ENCODE measurements around the gene RIMS1.

Gene RIMS1

DNA sequence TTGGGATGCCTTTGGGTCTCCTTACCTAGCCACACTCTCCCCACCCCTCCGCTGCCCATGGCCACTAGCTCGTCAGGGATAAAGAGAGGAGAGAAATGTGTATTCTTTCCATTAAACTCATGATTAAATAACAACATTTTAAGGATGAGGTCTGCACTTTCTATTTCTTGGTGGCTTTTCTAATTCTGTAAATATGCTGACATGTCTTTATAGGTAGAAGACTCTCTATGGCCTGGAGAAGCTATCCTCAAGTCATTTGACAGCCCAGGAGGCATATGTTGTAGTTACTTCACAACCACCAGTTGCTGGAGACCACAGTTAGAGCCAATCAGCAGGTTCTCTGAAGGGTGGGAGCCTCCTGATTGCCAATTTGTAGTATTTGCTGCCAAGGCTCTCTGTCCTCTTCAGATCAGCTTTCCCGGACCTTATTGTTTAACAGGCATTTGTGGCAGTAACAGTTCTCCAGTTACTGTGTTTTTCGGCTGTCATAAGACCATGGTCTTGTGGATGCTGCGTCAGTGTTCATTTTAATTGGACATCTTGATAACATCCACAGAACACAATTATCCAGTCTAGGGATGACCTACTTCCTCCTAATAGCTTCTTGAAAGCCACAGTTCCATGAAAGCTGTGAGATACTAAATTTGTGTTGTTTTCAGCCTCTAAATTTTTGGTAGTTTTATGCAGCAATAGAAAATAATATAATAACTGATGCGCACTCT lies 530.6 kb downstream of the RIMS1 start:
- no peak for DNase-seq (ENCODE audit: low read depth)

DNA sequence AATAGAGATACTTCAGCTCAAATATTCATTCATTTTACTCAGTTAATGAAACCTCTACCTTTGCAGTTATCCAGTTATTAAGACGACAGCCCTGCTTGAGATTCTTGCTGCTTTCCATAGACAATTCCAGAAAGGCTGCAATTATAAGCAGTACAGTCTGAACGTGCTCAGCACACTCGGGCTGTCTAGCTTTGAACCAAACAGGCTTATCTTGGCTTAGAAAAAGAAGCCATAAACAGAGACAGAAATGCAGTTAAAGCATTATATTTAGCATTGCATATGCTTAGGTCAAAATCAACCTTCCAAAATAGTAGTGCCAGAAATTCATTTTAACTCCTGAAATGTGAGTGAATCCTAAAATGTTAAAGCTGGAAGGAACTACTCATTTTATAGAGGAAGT lies 531.4 kb downstream of the RIMS1 start:
- DNase-seq (ENCODE audit: low read depth): no peak

DNA sequence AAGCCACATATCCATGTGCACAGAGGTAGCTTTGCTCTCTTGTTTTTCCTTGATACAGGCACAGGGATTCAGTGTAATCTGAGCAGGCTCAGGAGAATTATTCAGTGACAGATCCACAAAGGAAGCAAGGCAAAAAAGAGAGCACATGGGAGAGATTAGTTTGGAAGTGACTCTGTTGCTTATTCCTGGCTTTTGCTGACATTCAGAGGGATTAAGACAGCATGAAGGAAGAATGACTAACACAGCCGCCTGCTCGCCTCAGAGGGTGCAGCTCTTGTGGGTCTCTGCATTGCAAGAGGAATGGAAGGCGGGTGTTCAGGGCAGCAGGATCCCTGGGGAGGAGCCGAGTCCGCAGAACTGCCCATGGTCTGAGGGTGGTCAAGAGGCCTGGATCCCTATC lies 532.1 kb downstream of the RIMS1 start:
- DNase-seq (ENCODE audit: low read depth): no peak

DNA sequence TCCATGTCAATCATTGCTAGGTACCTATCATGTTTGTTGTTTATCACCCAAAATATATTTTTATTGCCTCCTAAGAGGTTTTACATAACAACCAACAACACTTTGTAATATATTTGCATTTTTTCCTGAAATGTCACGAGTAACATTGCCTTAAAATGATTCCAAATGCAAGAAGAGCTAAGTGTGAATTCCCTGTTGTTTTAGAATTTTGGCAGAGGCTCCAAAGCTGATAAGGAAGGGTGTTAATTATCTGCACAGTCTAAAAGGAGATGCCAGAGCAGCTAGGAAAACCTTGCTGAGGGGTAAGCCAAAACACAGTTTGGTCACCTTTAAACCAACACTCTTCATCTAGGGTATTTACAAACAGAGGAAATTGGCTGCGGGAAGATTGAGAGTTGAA lies 533.6 kb downstream of the RIMS1 start:
- no peak for DNase-seq (ENCODE audit: low read depth)

DNA sequence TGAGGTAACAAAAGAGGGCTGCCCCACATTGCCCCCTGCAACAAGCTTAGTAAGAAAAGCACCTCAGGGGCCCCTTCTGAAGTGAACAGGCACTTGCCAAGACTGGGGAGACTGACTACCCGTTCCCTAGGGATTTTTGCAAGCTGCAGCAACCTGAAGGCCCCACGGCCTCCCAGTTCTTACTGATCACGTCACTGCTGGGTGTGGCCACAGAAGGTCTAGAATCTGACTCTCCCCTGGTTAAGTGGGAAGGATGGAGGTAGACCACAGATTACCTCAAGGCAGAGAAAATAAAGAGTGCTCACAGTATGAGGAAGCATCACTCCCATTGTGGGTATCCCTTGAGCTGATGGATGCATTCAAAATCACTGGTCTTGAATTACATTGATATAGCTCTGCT lies 534.1 kb downstream of the RIMS1 start:
- no peak for DNase-seq (ENCODE audit: low read depth)

DNA sequence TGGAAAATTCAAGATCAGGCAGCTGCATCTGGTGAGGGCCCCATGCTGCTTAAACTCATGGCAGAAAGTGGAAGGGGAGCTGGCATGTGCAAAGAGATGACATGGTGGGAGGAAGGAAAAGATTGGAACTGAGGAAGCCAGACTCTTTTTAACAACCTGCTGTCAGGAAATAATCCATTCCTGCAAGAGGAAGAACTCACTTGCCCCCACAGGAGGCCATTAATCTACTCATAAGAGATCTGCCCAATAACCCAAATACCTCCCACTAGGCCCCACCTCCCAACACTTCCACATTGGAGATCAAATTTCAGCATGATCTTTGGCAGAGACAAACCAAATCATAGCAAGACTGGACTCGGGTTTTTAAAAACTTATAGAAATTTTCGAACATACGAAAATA lies 535.0 kb downstream of the RIMS1 start:
- no peak for DNase-seq (ENCODE audit: low read depth)

DNA sequence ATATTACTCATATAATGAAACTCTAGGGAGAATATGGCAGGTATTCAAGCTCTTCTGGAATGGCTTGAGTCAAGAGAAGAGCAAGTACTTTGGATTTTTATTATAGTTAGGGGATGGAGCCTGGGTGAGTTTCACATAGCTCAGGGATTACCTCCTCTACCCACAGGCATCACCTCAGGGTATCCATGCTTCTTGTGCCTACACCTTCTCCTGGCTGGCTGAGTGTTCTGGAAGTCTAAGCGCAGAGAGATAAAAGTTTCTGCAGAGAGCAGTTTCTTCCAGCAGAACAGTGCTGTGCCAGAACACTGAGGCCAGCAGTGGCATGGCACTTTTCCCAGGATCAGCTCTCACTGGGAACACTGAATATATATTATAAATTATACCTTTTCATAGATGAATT lies 535.8 kb downstream of the RIMS1 start:
- no peak for DNase-seq (ENCODE audit: low read depth)

DNA sequence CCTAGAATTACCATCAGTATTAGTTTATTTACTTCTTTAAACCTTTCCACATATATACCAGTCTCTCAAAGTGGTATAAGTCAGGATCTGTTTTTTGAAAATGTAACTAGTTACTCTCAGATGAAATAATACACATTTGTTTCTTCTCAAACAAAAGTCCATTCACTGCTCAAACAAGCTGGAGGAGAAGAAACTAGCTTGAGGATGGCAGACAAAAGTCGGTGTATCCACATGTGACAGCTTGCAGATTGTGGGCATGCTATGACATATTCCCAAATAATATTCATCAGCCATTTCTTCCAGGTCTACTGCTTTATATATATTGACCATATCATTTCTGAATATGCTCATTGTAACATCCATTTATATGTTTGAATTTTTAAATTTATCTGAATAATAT lies 538.1 kb downstream of the RIMS1 start:
- DNase-seq (ENCODE audit: low read depth): no peak

DNA sequence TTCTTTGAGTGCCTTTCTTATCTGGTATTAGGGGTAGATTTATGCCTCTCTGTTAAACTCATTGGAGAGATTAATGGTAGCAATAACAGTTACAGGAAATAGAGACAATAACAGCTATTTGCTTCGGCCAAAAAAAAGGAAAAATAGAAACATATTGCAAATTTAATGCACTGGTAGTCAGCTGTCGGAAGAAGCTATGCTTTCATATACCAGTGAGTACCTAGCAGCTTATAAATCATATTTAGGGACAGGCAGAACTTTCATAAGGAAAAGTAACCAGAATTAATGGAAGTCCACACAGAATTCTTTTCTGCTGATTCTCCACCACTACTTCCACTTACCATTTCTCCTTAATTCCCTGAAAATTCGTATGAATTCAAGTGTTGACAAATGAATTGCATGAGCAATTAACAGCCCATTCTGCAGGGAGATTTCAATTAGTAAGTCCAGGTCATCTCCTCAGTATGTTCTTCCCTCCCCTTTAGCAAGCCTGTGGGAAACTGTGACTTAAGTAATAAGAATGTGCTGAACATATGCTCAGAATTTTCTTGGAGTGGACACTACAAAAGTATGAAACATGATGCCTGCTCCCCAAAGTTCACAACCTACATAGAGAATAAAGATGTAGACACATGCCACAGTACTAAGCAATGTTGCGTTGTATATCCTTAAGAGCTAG lies 538.8 kb downstream of the RIMS1 start:
- no peak for DNase-seq (ENCODE audit: low read depth)

DNA sequence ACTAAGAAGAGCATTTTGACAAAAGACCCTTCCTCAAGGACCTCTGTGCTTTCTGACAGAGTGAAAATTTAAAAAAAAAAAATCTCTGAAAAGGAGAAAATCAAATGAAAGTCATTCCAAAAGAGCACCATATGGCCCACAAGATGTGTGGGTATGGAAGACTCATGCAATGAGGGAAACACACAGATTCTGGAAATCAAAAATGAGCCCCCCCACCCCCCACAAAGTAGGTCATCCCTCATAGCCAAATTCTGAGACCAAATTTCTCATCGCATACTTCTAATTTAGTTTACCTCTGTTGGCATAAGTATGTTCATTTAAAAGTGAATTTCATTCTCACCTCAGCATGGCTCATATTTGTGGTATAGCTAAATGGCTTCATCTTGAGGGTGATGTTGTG lies 554.3 kb downstream of the RIMS1 start:
- no peak for DNase-seq (ENCODE audit: low read depth)

DNA sequence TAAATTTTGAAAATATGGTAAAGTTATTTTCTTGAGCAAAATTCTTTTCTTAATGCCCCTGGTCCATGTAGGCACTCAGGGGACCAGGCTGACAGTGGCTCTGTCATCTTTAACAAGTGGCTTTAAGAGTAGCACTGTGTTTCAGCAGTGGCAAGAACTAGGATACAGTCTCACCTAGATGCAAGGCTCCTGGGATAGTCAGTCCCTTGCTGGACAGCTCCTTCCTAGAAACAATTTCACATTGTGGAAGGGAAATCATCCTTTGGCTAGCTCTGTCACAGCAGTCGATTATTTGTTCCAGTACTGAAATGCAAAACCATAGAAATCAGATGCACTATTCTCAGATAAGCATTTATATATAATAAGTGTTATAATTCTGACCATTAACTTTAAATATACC lies 560.1 kb downstream of the RIMS1 start:
- DNase-seq (ENCODE audit: low read depth): no peak
